Right atrium auricular region (tissue), 2 donors: ENCODE results near the gene MUCL3. TPM values are rescaled to one million over a fixed set of nuclear protein-coding genes. Genes with fewer than 3 reads are reported as not detected.

Experiments used
- DNase-seq: peaks from one replicate; pipeline ENCODE4 v3.0.0-alpha.2; 2019; ENCODE audit warnings: low spot score
- H3K27ac ChIP-seq, 2 donors: fragments of 200-600 bp; sonication (generic); 1 replicate in 1 of 2; 2 replicates in 1 of 2; pipeline ENCODE4 v1.5.1; 2016 to 2019
- H3K27me3 ChIP-seq, 2 donors: fragments of 200-600 bp; sonication (generic); one replicate each; pipeline versions ENCODE4 v1.5.1 to v1.6.0; 2017 to 2019
- H3K36me3 ChIP-seq: fragments of 200-600 bp; sonication (generic); one replicate; pipeline ENCODE4 v1.5.1; 2016
- H3K4me1 ChIP-seq, 2 donors: fragments of 200-600 bp; sonication (generic); one replicate each; pipeline versions ENCODE4 v1.5.1 to v1.6.0; 2017 to 2019
- H3K4me3 ChIP-seq, 2 donors: fragments of 200-600 bp; sonication (generic); 1 replicate in 1 of 2; 2 replicates in 1 of 2; pipeline ENCODE4 v1.5.1; 2017 to 2019; ENCODE audit warnings: mild to moderate bottlenecking in 1 of 2, moderate library complexity in 1 of 2
- H3K9me3 ChIP-seq, 2 donors: fragments of 200-600 bp; sonication (generic); one replicate each; pipeline ENCODE4 v1.5.1; 2019
- total RNA-seq, 2 donors: library from RNA; depleted of rRNA; stranded (reverse); fragments of >200 nt; gene quantifications; one replicate each; pipeline ENCODE4 v1.1.0, GENCODE V29; 2016
- TF ChIP-seq, protein P1 (sequence below), 2 donors: fragments of 200-600 bp; sonication (generic); IDR thresholded peaks; one replicate each; pipeline ENCODE4 v1.5.1; 2019; ENCODE audit warnings: antibody characterized with exemption in 2 of 2

Gene MUCL3
- total RNA-seq, 2 donors from 2014 or later = not detected

- H3K36me3 ChIP-seq = no peaks in the 10 kb centered on the region
- H3K27me3 ChIP-seq = no peaks in the 10 kb centered on the region
- H3K9me3 ChIP-seq = no peaks in the 10 kb centered on the region
- DNase-seq = no peak
- no peaks in the 10 kb centered on the region for H3K4me1 ChIP-seq
- TF ChIP-seq, protein P1, sequence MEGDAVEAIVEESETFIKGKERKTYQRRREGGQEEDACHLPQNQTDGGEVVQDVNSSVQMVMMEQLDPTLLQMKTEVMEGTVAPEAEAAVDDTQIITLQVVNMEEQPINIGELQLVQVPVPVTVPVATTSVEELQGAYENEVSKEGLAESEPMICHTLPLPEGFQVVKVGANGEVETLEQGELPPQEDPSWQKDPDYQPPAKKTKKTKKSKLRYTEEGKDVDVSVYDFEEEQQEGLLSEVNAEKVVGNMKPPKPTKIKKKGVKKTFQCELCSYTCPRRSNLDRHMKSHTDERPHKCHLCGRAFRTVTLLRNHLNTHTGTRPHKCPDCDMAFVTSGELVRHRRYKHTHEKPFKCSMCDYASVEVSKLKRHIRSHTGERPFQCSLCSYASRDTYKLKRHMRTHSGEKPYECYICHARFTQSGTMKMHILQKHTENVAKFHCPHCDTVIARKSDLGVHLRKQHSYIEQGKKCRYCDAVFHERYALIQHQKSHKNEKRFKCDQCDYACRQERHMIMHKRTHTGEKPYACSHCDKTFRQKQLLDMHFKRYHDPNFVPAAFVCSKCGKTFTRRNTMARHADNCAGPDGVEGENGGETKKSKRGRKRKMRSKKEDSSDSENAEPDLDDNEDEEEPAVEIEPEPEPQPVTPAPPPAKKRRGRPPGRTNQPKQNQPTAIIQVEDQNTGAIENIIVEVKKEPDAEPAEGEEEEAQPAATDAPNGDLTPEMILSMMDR (IDR thresholded peaks at IDR 0.05) = no peak
- H3K27ac ChIP-seq = no peak overlapping the region
- H3K4me3 ChIP-seq = no peak overlapping the region
Measured at GRCh38 chr6:30970946-30971345, 30.2 kb downstream of the MUCL3 start.

DNA sequence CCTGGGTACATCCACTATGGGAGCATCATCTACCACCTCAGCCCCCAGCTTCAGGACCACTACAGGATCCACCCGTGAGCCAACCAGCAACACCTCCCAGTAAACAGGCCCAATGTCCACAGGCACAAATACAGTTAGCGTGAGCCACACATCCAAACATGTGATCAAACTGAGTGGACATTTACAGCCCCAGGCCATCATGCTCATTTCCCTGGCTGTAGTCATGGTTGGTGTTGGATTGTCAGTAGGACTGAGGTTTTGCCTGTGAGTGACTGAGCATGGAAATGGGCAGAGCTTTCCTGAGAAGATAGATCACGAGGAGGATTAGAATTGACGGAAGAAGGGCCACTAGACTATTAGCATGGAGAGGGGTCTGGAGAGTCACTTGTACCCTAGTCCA, 32.0 kb downstream of the MUCL3 start:
- Histone ChIP-seq H3K36me3 (no peaks in the 10 kb centered on the region), H3K27me3 (no peaks in the 10 kb centered on the region), H3K9me3 (no peaks in the 10 kb centered on the region), H3K4me1 (no peaks in the 10 kb centered on the region), H3K4me3 (no peak overlapping the region), H3K27ac (no peak overlapping the region)
- TF ChIP-seq, protein P1 (IDR thresholded peaks at IDR 0.05) = no peak
- no peak for DNase-seq

DNA sequence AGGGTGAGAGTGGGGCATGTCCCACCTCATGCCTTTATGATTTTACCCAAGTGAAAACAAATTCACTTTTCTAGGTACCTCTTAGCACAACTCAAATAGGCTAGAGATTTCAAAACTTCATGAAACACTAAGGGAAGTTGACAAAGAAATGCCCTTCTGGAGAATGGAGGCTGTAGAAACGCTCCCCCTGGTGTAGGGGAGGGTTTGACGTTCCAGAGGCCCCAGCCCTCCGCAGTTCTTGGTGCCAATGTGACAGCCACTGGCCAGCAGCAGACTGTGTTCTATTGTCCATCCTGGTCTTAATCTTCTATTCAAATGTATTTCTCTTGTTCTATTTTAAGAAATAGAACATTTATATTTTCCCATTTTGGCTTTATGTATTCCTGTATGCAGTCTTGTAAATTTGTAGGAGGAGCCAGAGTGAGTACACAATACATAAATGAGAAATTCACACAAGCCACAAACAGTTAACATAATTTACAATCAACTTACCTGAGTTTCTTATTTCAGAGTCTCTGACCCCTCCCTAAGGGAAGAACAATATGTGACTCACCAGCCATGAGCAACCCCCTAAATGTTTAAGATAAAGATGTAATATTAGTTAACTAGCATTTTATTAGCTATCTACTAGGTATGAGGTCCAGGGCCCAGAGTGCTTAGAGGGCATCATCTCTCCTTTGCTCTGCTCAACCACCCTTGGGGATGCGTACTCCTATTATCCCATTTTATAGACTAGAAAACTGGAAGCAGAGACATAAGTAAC, 33.9 kb downstream of the MUCL3 start:
- TF ChIP-seq, protein P1 (IDR thresholded peaks at IDR 0.05) = no peak
- H3K4me3 ChIP-seq = no peak overlapping the region
- DNase-seq = no peak
- H3K9me3 ChIP-seq = no peaks in the 10 kb centered on the region
- H3K27ac ChIP-seq = no peak overlapping the region
- H3K4me1 ChIP-seq = no peaks in the 10 kb centered on the region
- H3K36me3 ChIP-seq = no peaks in the 10 kb centered on the region
- no peaks in the 10 kb centered on the region for H3K27me3 ChIP-seq

DNA sequence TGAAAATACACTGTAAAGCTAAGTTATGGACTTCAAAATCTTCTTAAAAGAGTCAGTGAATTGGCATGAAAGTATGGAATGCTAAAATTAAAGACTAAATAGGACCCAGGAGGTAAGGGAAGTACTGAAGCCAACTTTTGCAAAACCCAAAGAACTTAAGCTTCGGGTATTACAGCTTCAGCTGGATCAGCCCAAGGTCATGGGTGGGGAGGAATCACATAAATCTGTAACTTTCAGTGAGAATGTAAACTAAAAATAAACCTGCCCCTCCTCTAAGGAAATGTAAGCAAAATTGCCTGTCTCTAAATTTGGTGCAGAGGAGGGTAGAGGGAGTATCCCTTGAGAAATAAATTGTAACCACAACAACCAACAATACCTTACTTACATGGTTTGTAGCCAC, 38.4 kb downstream of the MUCL3 start:
- H3K36me3 ChIP-seq = no peaks in the 10 kb centered on the region
- H3K27me3 ChIP-seq = no peaks in the 10 kb centered on the region
- no peaks in the 10 kb centered on the region for H3K9me3 ChIP-seq
- H3K4me3 ChIP-seq = no peak overlapping the region
- peaks cover 0 to 5% of the 10 kb centered on the region in 2 donors for H3K4me1 ChIP-seq
- H3K27ac ChIP-seq = no peak overlapping the region
- no peak for DNase-seq
- TF ChIP-seq, protein P1 (IDR thresholded peaks at IDR 0.05) = no peak

- H3K4me1 ChIP-seq = peaks cover 0 to 5% of the 10 kb centered on the region in 2 donors
- no peak for DNase-seq
- TF ChIP-seq, protein P1 (IDR thresholded peaks at IDR 0.05) = no peak
- H3K27me3 ChIP-seq = no peaks in the 10 kb centered on the region
- H3K36me3 ChIP-seq = no peaks in the 10 kb centered on the region
- H3K9me3 ChIP-seq = no peaks in the 10 kb centered on the region
- H3K27ac ChIP-seq = no peak overlapping the region
- no peak overlapping the region for H3K4me3 ChIP-seq
Measured at GRCh38 chr6:30979690-30980089, 38.9 kb downstream of the MUCL3 start.
